H1 (cell line): ENCODE measurements around the gene PRKCA. TPM values are rescaled to one million over a fixed set of nuclear protein-coding genes. Genes with fewer than 3 reads are reported as not detected.

Source experiments
- CTCF ChIA-PET: fragments of 300-600 bp; sonication (Branson Sonifier 250); formaldehyde crosslinking; loops from one replicate; lab custom pipeline; 2021; ENCODE audit not compliant: partially characterized antibody; lab: Charles Lee
- POLR2A ChIA-PET: fragments of 300-600 bp; sonication (Branson Sonifier 250); formaldehyde crosslinking; loops from one replicate; lab custom pipeline; 2021; ENCODE audit warnings: inconsistent platforms; ENCODE audit not compliant: partially characterized antibody; lab: Charles Lee
- DNase-seq, 2 experiments: peaks; one replicate each; pipeline versions ENCODE4 v3.0.0 to v3.0.0-alpha.2; 2010 to 2022; ENCODE audit warnings: low spot score in 2 of 2, low read depth in 1 of 2, mixed read lengths in 1 of 2
- FAIRE-seq: peaks from 2 replicates; lab custom pipeline; 2011; peaks lifted over from hg19 to GRCh38; lab: Jason Lieb, UNC
- H2AFZ ChIP-seq: 2 replicates; pipeline ENCODE4 v1.8.1; 2012; ENCODE audit warnings: low read length, inconsistent platforms
- H2AK5ac ChIP-seq: 2 replicates; pipeline ENCODE4 v1.6.1; 2013; ENCODE audit warnings: low read depth, low read length
- H2BK120ac ChIP-seq: replicated peaks from 2 replicates; pipeline ENCODE3; 2013; ENCODE audit warnings: low read depth, low read length, inconsistent platforms
- H2BK12ac ChIP-seq: 2 replicates; pipeline ENCODE4 v1.6.1; 2013; ENCODE audit warnings: low read depth, low read length
- H2BK15ac ChIP-seq: 2 replicates; pipeline ENCODE4 v1.6.1; 2013; ENCODE audit warnings: low read length
- H2BK20ac ChIP-seq: 2 replicates; pipeline ENCODE4 v1.6.1; 2013; ENCODE audit warnings: low read length
- H2BK5ac ChIP-seq: 2 replicates; pipeline ENCODE4 v1.6.1; 2013; ENCODE audit warnings: low read depth, low read length
- H3K14ac ChIP-seq: 2 replicates; pipeline ENCODE4 v1.6.1; 2013; ENCODE audit warnings: inconsistent platforms; ENCODE audit not compliant: insufficient read length
- H3K18ac ChIP-seq: 2 replicates; pipeline ENCODE4 v1.6.1; 2013; ENCODE audit warnings: low read length; ENCODE audit errors: extremely low read depth
- H3K23ac ChIP-seq: 2 replicates; pipeline ENCODE4 v1.6.1; 2013; ENCODE audit warnings: inconsistent platforms; ENCODE audit not compliant: insufficient read length
- H3K23me2 ChIP-seq: 2 replicates; pipeline ENCODE4 v1.6.1; 2013; ENCODE audit warnings: low read depth, low read length
- H3K27ac ChIP-seq: 2 replicates; pipeline ENCODE4 v1.6.1; 2011; ENCODE audit warnings: low read depth, low read length, inconsistent platforms
- H3K27me3 ChIP-seq, 4 experiments: replicated peaks in 1 of 4; 1 replicate in 1 of 4; 2 replicates in 3 of 4; pipeline versions ENCODE4 v1.6.1 to v1.8.1; 2011 to 2013; ENCODE audit warnings: low read length in 3 of 4, mild to moderate bottlenecking in 3 of 4, inconsistent platforms in 2 of 4, mixed read lengths in 2 of 4, moderate library complexity in 1 of 4; ENCODE audit not compliant: control insufficient read depth in 3 of 4, insufficient read depth in 3 of 4; ENCODE audit errors: extremely low read depth in 1 of 4
- H3K36me3 ChIP-seq, 4 experiments: 2 replicates each; pipeline versions ENCODE4 v1.6.1 to v1.8.1; 2011 to 2013; ENCODE audit warnings: mild to moderate bottlenecking in 4 of 4, low read length in 3 of 4, moderate library complexity in 2 of 4, control low read depth in 1 of 4, inconsistent platforms in 1 of 4; ENCODE audit not compliant: insufficient read depth in 4 of 4, control insufficient read depth in 2 of 4
- H3K4ac ChIP-seq: replicated peaks from 2 replicates; pipeline ENCODE3; 2013; ENCODE audit warnings: low read length, low read depth, mixed read lengths, inconsistent platforms; ENCODE audit not compliant: insufficient read length
- H3K4me1 ChIP-seq, 4 experiments: replicated peaks in 1 of 4; 1 replicate in 1 of 4; 2 replicates in 3 of 4; pipeline versions ENCODE4 v1.6.1 to v1.8.1; 2011 to 2013; ENCODE audit warnings: low read length in 3 of 4, inconsistent platforms in 2 of 4, mixed read lengths in 1 of 4; ENCODE audit not compliant: insufficient read depth in 4 of 4, control insufficient read depth in 3 of 4
- H3K4me2 ChIP-seq, 2 experiments: 2 replicates each; pipeline versions ENCODE4 v1.6.1 to v1.8.1; 2011 to 2013; ENCODE audit warnings: low read depth in 2 of 2, low read length in 2 of 2, control low read depth in 1 of 2, inconsistent platforms in 1 of 2, mild to moderate bottlenecking in 1 of 2; ENCODE audit not compliant: insufficient read depth in 1 of 2
- H3K4me3 ChIP-seq, 4 experiments: fragments of 200-600, 300-600 bp in 1 of 4; sonication (generic), shearing (Covaris generic), sonication (Bioruptor Twin) in 1 of 4; 2 replicates each; pipeline versions ENCODE4 v1.5.1 to v1.8.1; 2011 to 2016; ENCODE audit warnings: low read length in 4 of 4, low read depth in 3 of 4, control low read depth in 2 of 4, inconsistent platforms in 2 of 4, mild to moderate bottlenecking in 2 of 4, mixed read lengths in 1 of 4, moderate library complexity in 1 of 4; ENCODE audit not compliant: insufficient read depth in 2 of 4; ENCODE audit errors: extremely low read depth in 1 of 4
- H3K56ac ChIP-seq: replicated peaks from 2 replicates; pipeline ENCODE3; 2013; ENCODE audit warnings: low read depth, mild to moderate bottlenecking, mixed read lengths, low read length, inconsistent platforms; ENCODE audit not compliant: insufficient read length
- H3K79me1 ChIP-seq: 2 replicates; pipeline ENCODE4 v1.6.1; 2013; ENCODE audit warnings: low read depth, low read length, control low read depth
- H3K79me2 ChIP-seq, 2 experiments: 2 replicates each; pipeline versions ENCODE4 v1.6.1 to v1.8.1; 2012 to 2013; ENCODE audit warnings: low read length in 2 of 2, mild to moderate bottlenecking in 2 of 2, inconsistent platforms in 1 of 2; ENCODE audit not compliant: insufficient read depth in 2 of 2, control insufficient read depth in 1 of 2
- H3K9ac ChIP-seq, 4 experiments: replicated peaks in 1 of 4; 1 replicate in 1 of 4; 2 replicates in 3 of 4; pipeline versions ENCODE4 v1.6.1 to v1.8.1; 2011 to 2013; ENCODE audit warnings: low read depth in 3 of 4, low read length in 3 of 4, control low read depth in 2 of 4, mild to moderate bottlenecking in 2 of 4, moderate library complexity in 2 of 4, inconsistent platforms in 1 of 4; ENCODE audit errors: extremely low read depth in 1 of 4
- H3K9me3 ChIP-seq, 2 experiments: 2 replicates each; pipeline versions ENCODE4 v1.6.1 to v1.8.1; 2012 to 2013; ENCODE audit warnings: mild to moderate bottlenecking in 2 of 2, moderate library complexity in 2 of 2, control low read depth in 1 of 2, inconsistent platforms in 1 of 2, low read depth in 1 of 2, low read length in 1 of 2, mixed read lengths in 1 of 2; ENCODE audit not compliant: insufficient read depth in 2 of 2
- H4K20me1 ChIP-seq, 2 experiments: replicated peaks in 1 of 2; 2 replicates each; pipeline versions ENCODE3 to v1.8.1; 2011 to 2013; ENCODE audit warnings: inconsistent platforms in 2 of 2, low read length in 2 of 2, mild to moderate bottlenecking in 1 of 2; ENCODE audit not compliant: insufficient read depth in 2 of 2, control insufficient read depth in 1 of 2
- H4K5ac ChIP-seq: 2 replicates; pipeline ENCODE4 v1.6.1; 2013; ENCODE audit warnings: low read length, low read depth, mixed read lengths, inconsistent platforms; ENCODE audit not compliant: insufficient read length
- H4K8ac ChIP-seq: 2 replicates; pipeline ENCODE4 v1.8.0; 2013; ENCODE audit warnings: mild to moderate bottlenecking, moderate library complexity, low read length, inconsistent platforms; ENCODE audit not compliant: insufficient read depth; ENCODE audit errors: extremely low read depth
- H4K91ac ChIP-seq: replicated peaks from 2 replicates; pipeline ENCODE3; 2013; ENCODE audit warnings: low read length, mixed read lengths, inconsistent platforms; ENCODE audit not compliant: insufficient read length
- ATF2 ChIP-seq: IDR thresholded peaks from 2 replicates; pipeline ENCODE4 v1.6.1; 2012; ENCODE audit warnings: low read length, inconsistent platforms
- BRCA1 ChIP-seq: IDR thresholded peaks from 2 replicates; pipeline ENCODE4 v1.6.1; 2012; ENCODE audit warnings: low read depth, low read length, improper control_type of control experiment
- CBX8 ChIP-seq: fragments of 300-800, 300-1000 bp; sonication (generic); IDR thresholded peaks from 2 replicates; pipeline ENCODE4 v1.7.1; 2016; ENCODE audit warnings: low read depth, low read length, borderline replicate concordance
- CHD2 ChIP-seq: IDR thresholded peaks from 2 replicates; pipeline ENCODE4 v1.6.1; 2012; ENCODE audit warnings: low read length, improper control_type of control experiment
- FOSL1 ChIP-seq: IDR thresholded peaks from 2 replicates; pipeline ENCODE4 v1.6.1; 2011; ENCODE audit warnings: mild to moderate bottlenecking, low read depth, low read length, moderate library complexity; ENCODE audit not compliant: insufficient read depth
- POLR2A ChIP-seq, 2 experiments: IDR thresholded peaks; 1 replicate in 1 of 2; 2 replicates in 1 of 2; pipeline ENCODE4 v1.6.1; 2011; ENCODE audit warnings: low read depth in 2 of 2, low read length in 2 of 2, mild to moderate bottlenecking in 2 of 2; ENCODE audit errors: control extremely low read depth in 1 of 2
- RBBP5 ChIP-seq: IDR thresholded peaks from 2 replicates; pipeline ENCODE4 v1.7.1; 2012; ENCODE audit warnings: low read depth, mild to moderate bottlenecking, inconsistent platforms, low read length, moderate library complexity, borderline replicate concordance
- SIX5 ChIP-seq: IDR thresholded peaks from 2 replicates; pipeline ENCODE4 v1.6.1; 2011; ENCODE audit warnings: mild to moderate bottlenecking, low read depth, low read length
- SUZ12 ChIP-seq: fragments of 200-600 bp; sonication (generic); IDR thresholded peaks from 2 replicates; pipeline ENCODE4 v1.6.1; 2012; ENCODE audit warnings: mild to moderate bottlenecking, inconsistent platforms, low read length, moderate library complexity, mixed read lengths
- ZNF274 ChIP-seq: IDR thresholded peaks from 2 replicates; pipeline ENCODE4 v1.7.0; 2012; ENCODE audit warnings: low read length, borderline replicate concordance; ENCODE audit errors: extremely low read depth
- WGBS, 2 experiments: shearing (Covaris generic) in 1 of 2; methylation state at CpG; one replicate each; pipeline versions ENCODE4 v1.1.6 to v1.1.7; 2013 to 2015; ENCODE audit warnings: low lambda C conversion rate in 2 of 2, mixed read lengths in 2 of 2, inconsistent platforms in 1 of 2, low coverage in 1 of 2, missing lambda C conversion rate in 1 of 2; ENCODE audit not compliant: insufficient replicate concordance in 2 of 2, insufficient coverage in 1 of 2, insufficient read length in 1 of 2; ENCODE audit errors: extremely low coverage in 1 of 2, missing lambda C conversion rate in 1 of 2; 5-methylcytosine and 5-hydroxymethylcytosine counted together
- polyA plus RNA-seq, 7 experiments: library from polyadenylated mRNA; depleted of rRNA in 3 of 7; stranded (reverse) in 5 of 7; unstranded in 2 of 7; fragments of >200 nt in 5 of 7; fragments of 200-250 nt in 2 of 7; gene quantifications; 1 replicate in 5 of 7; 2 replicates in 1 of 7; 4 replicates in 1 of 7; pipeline versions ENCODE4 v1.2.1 to v1.2.3, GENCODE V29; 2011 to 2013; ENCODE audit warnings: missing spikeins in 2 of 7, mixed read lengths in 2 of 7
- total RNA-seq: library from RNA; stranded (reverse); fragmentation: NEBNext Ultra II Directional; extraction: Animal tissue kit (Norgen Biotek cat#: 25700); gene quantifications from 2 replicates; pipeline ENCODE4 v1.2.1, GENCODE V29; 2021

PRKCA gene
- total and polyA plus RNA-seq, 2 of the 8 experiments (the other 6 are each of a cell fraction or from before 2014, with no cell fraction given), result 5.8 to 17.8 TPM

GRCh38 chr17:66837885-66838665 lies 535.7 kb downstream of the PRKCA start:
- DNase-seq (no peak), FAIRE-seq (no peak)
- H4K91ac ChIP-seq, result no peak overlapping the region
- no peak overlapping the region for H2AK5ac ChIP-seq
- H3K23me2 ChIP-seq, result peaks cover 5% of the 10 kb centered on the region; the same call in 1 of the 2 replicates
- peaks cover 0 to 4% (median 1%) of the 10 kb centered on the region in 4 experiments; a peak in 3 of 7 replicates for H3K4me1 ChIP-seq
- H4K5ac ChIP-seq, result no peak overlapping the region
- H3K79me1 ChIP-seq, result 0 out of 2 replicates have a peak, but pooled peaks cover 2% of the 10 kb centered on the region
- no peaks in the 10 kb centered on the region for H3K79me2 ChIP-seq
- no peak overlapping the region for H2BK12ac ChIP-seq
- no peak overlapping the region for H3K18ac ChIP-seq
- no peak overlapping the region for H3K27ac ChIP-seq
- no peak overlapping the region for H3K56ac ChIP-seq
- H3K4me3 ChIP-seq, result no peak overlapping the region
- no peak overlapping the region for H3K14ac ChIP-seq
- no peak overlapping the region for H3K4me2 ChIP-seq
- H3K36me3 ChIP-seq, result no peaks in the 10 kb centered on the region
- H3K9ac ChIP-seq, result no peak overlapping the region
- H3K9me3 ChIP-seq, result no peaks in the 10 kb centered on the region
- no peak overlapping the region for H2BK120ac ChIP-seq
- ChIA-PET CTCF (interaction anchor here (0.7 to 2.0 kb wide), 2 partner anchors 92 to 101 kb away, joined by 3 to 7 read pairs; no protein-coding TSS in a partner anchor), POLR2A (no interaction called here)
- H2BK5ac ChIP-seq, result no peak overlapping the region
- peaks cover 0 to 13% (median 9%) of the 10 kb centered on the region in 4 experiments; a peak in 5 of 7 replicates for H3K27me3 ChIP-seq
- no peaks in the 10 kb centered on the region for H4K20me1 ChIP-seq
- H3K23ac ChIP-seq, result no peak overlapping the region
- no peak overlapping the region for H2AFZ ChIP-seq
- 84% methylated on average over 11 of the region's 11 CpGs; no CpG with 5 or more reads in 1 of the 2 experiments for WGBS, 2 experiments
- H4K8ac ChIP-seq, result no peak overlapping the region
- no peak overlapping the region for H2BK20ac ChIP-seq
- H3K4ac ChIP-seq, result no peak overlapping the region
- no peak overlapping the region for H2BK15ac ChIP-seq
- TF ChIP-seq RBBP5 (no peak), SIX5 (no peak), FOSL1 (no peak), BRCA1 (no peak), POLR2A (IDR thresholded peaks at IDR 0.05; ENCODE audit: control extremely low read depth in 1 of 2, low read depth in 2 of 2, low read length in 2 of 2) (no peak), SUZ12 (no peak), ATF2 (no peak), ZNF274 (no peak), CHD2 (no peak), CBX8 (no peak)
